ENCODE measurements around the gene C15orf39. TPM values are rescaled to one million over a fixed set of nuclear protein-coding genes. Genes with fewer than 3 reads are reported as not detected.
"Not testable (repeated sequence)": the region's sequence is repeated elsewhere in the genome, so short reads cannot be mapped to it uniquely, and the experiment has no call there.

Gene C15orf39
- total RNA-seq, 2 donors from 2014 or later, result 22.3 to 27.3 TPM

DNA sequence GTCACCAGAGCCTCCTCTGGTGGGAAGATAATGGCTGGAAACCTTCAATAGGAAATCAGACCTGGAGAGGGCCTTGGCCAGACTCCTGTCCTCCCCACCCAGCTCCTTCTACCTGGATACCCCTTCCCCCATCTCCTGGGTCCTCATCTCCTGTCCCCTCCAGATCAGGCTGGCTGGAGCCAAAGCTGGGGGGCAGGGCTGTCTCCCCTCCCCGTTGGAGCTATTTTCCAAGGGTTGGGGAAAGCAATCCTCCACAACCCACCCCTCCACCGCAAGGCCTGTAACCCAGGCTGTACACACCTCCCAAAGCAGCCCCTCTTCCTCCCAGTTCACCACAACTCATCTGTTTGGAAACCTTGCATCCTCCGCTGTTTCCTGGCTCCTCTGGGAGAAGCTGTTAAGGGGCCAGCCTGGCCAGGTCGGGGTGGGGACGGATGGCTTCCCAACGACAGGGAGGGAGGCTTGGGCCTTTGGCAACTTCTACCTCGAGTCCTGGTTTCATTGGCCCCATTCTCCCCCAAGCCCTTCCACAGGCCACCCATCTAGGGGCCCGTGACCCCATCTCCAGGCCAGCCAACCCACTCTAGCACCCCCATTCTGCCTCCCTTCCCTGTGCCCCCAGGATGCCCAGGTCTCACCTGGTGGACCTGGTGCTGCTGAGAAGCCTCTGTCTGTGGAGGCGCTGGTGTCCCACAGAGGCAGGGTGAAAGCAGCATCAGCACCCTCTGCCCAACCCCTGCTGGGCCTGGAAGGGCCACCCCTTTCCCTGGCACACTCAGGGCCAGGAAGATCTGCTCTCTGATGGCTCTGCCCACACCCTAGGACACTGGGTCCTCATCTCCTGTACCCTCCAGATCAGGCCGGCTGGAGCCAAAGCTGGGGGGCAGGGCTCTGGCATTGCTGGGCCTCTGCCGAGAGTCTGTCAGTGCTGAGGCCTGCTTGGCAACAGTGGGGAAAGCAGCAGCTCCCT, 34.4 kb downstream of the C15orf39 start:
- TF ChIP-seq, protein P1, sequence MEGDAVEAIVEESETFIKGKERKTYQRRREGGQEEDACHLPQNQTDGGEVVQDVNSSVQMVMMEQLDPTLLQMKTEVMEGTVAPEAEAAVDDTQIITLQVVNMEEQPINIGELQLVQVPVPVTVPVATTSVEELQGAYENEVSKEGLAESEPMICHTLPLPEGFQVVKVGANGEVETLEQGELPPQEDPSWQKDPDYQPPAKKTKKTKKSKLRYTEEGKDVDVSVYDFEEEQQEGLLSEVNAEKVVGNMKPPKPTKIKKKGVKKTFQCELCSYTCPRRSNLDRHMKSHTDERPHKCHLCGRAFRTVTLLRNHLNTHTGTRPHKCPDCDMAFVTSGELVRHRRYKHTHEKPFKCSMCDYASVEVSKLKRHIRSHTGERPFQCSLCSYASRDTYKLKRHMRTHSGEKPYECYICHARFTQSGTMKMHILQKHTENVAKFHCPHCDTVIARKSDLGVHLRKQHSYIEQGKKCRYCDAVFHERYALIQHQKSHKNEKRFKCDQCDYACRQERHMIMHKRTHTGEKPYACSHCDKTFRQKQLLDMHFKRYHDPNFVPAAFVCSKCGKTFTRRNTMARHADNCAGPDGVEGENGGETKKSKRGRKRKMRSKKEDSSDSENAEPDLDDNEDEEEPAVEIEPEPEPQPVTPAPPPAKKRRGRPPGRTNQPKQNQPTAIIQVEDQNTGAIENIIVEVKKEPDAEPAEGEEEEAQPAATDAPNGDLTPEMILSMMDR (IDR thresholded peaks at IDR 0.05), result no peak
- no peak for DNase-seq
- H3K36me3 ChIP-seq, result no peaks in the 10 kb centered on the region
- no peak overlapping the region for H3K9ac ChIP-seq (ENCODE audit: low read depth in 2 of 2, low read length in 2 of 2)
- no peak overlapping the region for H3K4me3 ChIP-seq
- no peaks in the 10 kb centered on the region for H3K27me3 ChIP-seq
- no peaks in the 10 kb centered on the region for H3K9me3 ChIP-seq
- intact Hi-C loops (cut with DNase I), result no loop called here
- no peak overlapping the region for H3K27ac ChIP-seq
- no peaks in the 10 kb centered on the region for H3K4me1 ChIP-seq

GRCh38 chr15:75237316-75237982, 35.8 kb downstream of the C15orf39 start:
- Histone ChIP-seq H3K4me1 (no peaks in the 10 kb centered on the region), H3K36me3 (no peaks in the 10 kb centered on the region), H3K9me3 (no peaks in the 10 kb centered on the region), H3K27ac (no peak overlapping the region), H3K9ac (ENCODE audit: low read depth in 2 of 2, low read length in 2 of 2) (no peak overlapping the region), H3K27me3 (no peaks in the 10 kb centered on the region), H3K4me3 (no peak overlapping the region)
- intact Hi-C loops (cut with DNase I), result no loop called here
- no peak for DNase-seq
- TF ChIP-seq, protein P1 (IDR thresholded peaks at IDR 0.05), result no peak

GRCh38 chr15:75238150-75238549, 36.5 kb downstream of the C15orf39 start:
- Histone ChIP-seq H3K9ac (ENCODE audit: low read depth in 2 of 2, low read length in 2 of 2) (no peak overlapping the region), H3K27ac (no peak overlapping the region), H3K9me3 (no peaks in the 10 kb centered on the region), H3K4me1 (no peaks in the 10 kb centered on the region), H3K4me3 (no peak overlapping the region), H3K36me3 (no peaks in the 10 kb centered on the region), H3K27me3 (no peaks in the 10 kb centered on the region)
- no peak for DNase-seq
- intact Hi-C loops (cut with DNase I), result no loop called here
- TF ChIP-seq, protein P1 (IDR thresholded peaks at IDR 0.05), result no peak

GRCh38 chr15:75245741-75246140, 44.1 kb downstream of the C15orf39 start:
- H3K9me3 ChIP-seq; H3K36me3 ChIP-seq; H3K27me3 ChIP-seq; H3K27ac ChIP-seq; H3K4me3 ChIP-seq; H3K4me1 ChIP-seq; H3K9ac ChIP-seq (ENCODE audit: low read depth in 2 of 2, low read length in 2 of 2); intact Hi-C loops (cut with DNase I); DNase-seq: not testable (repeated sequence)

- H3K4me1 ChIP-seq; intact Hi-C loops (cut with DNase I); H3K4me3 ChIP-seq; H3K9ac ChIP-seq (ENCODE audit: low read depth in 2 of 2, low read length in 2 of 2); DNase-seq; H3K27me3 ChIP-seq; H3K27ac ChIP-seq; H3K9me3 ChIP-seq; H3K36me3 ChIP-seq: not testable (repeated sequence)
Measured at GRCh38 chr15:75248991-75249390, 47.3 kb downstream of the C15orf39 start.

- intact Hi-C loops (cut with DNase I), result no loop called here
- DNase-seq, result no peak
- TF ChIP-seq, protein P1 (IDR thresholded peaks at IDR 0.05), result no peak
Measured at GRCh38 chr15:75249726-75250125, 48.0 kb downstream of the C15orf39 start.

DNA sequence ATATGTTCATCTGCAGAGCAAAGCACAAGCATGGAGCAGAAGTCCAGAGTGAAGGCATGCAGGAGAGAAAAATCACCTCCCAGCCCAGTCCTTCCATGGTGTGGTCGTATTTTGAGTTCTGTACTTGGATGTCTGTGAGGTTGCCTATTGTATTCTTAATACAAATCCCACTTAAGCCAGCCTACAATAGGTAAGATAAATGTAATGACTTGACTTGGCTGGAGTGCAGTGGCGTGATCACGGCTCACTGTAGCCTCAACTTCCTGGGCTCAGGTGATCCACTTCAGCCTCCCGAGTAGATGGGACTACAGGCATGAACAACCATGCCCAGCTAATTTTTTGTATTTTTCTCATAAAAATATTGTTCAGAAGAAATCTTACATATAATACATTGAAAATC, 49.7 kb downstream of the C15orf39 start:
- H3K27me3 ChIP-seq; H3K9me3 ChIP-seq; H3K27ac ChIP-seq; H3K4me3 ChIP-seq; H3K4me1 ChIP-seq; H3K36me3 ChIP-seq; DNase-seq; intact Hi-C loops (cut with DNase I); H3K9ac ChIP-seq (ENCODE audit: low read depth in 2 of 2, low read length in 2 of 2): not testable (repeated sequence)

More at GRCh38 chr15:75249726-75250125, 48.0 kb downstream of the C15orf39 start:
- Histone ChIP-seq H3K4me1 (no peaks in the 10 kb centered on the region), H3K36me3 (no peaks in the 10 kb centered on the region), H3K9ac (ENCODE audit: low read depth in 2 of 2, low read length in 2 of 2) (no peak overlapping the region), H3K4me3 (no peak overlapping the region), H3K9me3 (no peaks in the 10 kb centered on the region), H3K27me3 (no peaks in the 10 kb centered on the region), H3K27ac (no peak overlapping the region)

DNA sequence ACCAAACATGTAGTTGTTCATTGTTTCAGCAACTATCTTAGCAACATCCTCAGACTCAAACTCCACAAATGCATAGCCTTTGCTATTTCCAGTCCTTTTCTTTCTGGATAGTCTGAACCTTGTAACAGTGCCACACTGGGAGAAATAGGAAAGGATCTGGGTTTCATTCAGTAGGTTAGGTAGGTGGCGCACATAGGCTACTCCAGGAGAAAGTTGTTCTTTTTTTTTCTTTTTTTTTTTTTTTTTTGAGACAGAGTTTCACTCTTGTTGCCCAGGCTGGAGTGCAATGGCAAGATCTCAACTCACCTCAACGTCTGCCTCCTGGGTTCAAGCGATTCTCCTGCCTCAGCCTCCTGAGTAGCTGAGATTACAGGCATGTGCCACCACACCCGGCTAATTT, 50.6 kb downstream of the C15orf39 start:
- intact Hi-C loops (cut with DNase I); H3K4me1 ChIP-seq; H3K36me3 ChIP-seq; DNase-seq; H3K27me3 ChIP-seq; H3K9ac ChIP-seq (ENCODE audit: low read depth in 2 of 2, low read length in 2 of 2); H3K9me3 ChIP-seq; H3K4me3 ChIP-seq; H3K27ac ChIP-seq: not testable (repeated sequence)

DNA sequence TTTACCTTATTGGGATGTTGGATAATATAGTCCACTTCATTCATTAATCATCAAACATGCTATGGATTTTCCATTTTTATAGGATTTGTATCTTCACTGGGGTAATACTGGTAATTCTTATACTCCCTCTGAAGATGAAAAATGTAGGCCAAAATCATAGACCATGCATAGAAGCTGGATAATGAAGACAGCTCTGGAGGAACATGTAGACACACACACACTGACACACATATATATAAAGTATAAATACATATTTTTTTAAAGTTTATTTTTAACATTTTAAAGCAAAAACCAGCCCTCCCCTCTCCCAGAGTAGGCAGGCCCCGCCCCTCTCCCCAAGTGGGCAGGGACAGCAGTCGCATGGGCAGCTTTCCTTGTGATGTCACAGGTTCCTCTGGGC, 56.4 kb downstream of the C15orf39 start, which contains the start of gene GOLGA6C:
Gene GOLGA6C (plus strand): TSS at position 301 of the 400 bp plus-strand sequence. CDS start 265 bp downstream, outside the sequence.
- H3K4me1 ChIP-seq; DNase-seq; H3K27me3 ChIP-seq; H3K9ac ChIP-seq (ENCODE audit: low read depth in 2 of 2, low read length in 2 of 2); H3K27ac ChIP-seq; H3K9me3 ChIP-seq; intact Hi-C loops (cut with DNase I); H3K36me3 ChIP-seq; H3K4me3 ChIP-seq: not testable (repeated sequence)

Measured in colonic mucosa (tissue), 4 donors.